ENCODE results near the gene RABGGTA.
"Not testable (repeated sequence)": the region's sequence is repeated elsewhere in the genome, so short reads cannot be mapped to it uniquely, and the experiment has no call there.

RABGGTA gene

DNA sequence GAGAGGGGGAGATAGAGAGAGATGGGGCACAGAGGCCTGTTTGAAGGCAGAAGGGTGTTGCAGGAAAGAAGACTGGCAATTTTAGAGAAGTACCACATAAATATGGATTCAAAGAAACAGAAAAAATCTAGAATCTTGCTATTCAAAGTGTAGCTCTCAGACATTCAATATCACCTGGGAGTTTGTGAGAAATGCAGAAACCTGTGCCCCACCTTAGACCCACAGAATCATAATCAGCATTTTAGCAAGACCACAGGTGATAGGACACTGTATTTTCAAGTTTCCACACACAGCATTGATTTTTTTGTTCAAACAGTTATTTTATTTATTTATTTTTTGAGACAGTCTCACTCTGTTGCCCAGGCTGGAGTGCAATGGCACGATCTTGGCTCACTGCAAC lies 42.5 kb downstream of the RABGGTA start:
- H3K27me3 ChIP-seq (ENCODE audit: insufficient read depth, poor library complexity, severe bottlenecking) = no peaks in the 10 kb centered on the region
- H3K4me3 ChIP-seq (replicated peaks; ENCODE audit: insufficient read depth, low read length) = no peak overlapping the region
- TF ChIP-seq, protein P1, sequence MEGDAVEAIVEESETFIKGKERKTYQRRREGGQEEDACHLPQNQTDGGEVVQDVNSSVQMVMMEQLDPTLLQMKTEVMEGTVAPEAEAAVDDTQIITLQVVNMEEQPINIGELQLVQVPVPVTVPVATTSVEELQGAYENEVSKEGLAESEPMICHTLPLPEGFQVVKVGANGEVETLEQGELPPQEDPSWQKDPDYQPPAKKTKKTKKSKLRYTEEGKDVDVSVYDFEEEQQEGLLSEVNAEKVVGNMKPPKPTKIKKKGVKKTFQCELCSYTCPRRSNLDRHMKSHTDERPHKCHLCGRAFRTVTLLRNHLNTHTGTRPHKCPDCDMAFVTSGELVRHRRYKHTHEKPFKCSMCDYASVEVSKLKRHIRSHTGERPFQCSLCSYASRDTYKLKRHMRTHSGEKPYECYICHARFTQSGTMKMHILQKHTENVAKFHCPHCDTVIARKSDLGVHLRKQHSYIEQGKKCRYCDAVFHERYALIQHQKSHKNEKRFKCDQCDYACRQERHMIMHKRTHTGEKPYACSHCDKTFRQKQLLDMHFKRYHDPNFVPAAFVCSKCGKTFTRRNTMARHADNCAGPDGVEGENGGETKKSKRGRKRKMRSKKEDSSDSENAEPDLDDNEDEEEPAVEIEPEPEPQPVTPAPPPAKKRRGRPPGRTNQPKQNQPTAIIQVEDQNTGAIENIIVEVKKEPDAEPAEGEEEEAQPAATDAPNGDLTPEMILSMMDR (IDR thresholded peaks at IDR 0.05; ENCODE audit: insufficient read depth, low read length) = no peak
- TF ChIP-seq POLR2AphosphoS5 (IDR thresholded peaks at IDR 0.05; ENCODE audit: low read depth) = no peak
- TF ChIP-seq, protein P2, sequence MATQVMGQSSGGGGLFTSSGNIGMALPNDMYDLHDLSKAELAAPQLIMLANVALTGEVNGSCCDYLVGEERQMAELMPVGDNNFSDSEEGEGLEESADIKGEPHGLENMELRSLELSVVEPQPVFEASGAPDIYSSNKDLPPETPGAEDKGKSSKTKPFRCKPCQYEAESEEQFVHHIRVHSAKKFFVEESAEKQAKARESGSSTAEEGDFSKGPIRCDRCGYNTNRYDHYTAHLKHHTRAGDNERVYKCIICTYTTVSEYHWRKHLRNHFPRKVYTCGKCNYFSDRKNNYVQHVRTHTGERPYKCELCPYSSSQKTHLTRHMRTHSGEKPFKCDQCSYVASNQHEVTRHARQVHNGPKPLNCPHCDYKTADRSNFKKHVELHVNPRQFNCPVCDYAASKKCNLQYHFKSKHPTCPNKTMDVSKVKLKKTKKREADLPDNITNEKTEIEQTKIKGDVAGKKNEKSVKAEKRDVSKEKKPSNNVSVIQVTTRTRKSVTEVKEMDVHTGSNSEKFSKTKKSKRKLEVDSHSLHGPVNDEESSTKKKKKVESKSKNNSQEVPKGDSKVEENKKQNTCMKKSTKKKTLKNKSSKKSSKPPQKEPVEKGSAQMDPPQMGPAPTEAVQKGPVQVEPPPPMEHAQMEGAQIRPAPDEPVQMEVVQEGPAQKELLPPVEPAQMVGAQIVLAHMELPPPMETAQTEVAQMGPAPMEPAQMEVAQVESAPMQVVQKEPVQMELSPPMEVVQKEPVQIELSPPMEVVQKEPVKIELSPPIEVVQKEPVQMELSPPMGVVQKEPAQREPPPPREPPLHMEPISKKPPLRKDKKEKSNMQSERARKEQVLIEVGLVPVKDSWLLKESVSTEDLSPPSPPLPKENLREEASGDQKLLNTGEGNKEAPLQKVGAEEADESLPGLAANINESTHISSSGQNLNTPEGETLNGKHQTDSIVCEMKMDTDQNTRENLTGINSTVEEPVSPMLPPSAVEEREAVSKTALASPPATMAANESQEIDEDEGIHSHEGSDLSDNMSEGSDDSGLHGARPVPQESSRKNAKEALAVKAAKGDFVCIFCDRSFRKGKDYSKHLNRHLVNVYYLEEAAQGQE (IDR thresholded peaks at IDR 0.05; ENCODE audit: insufficient replicate concordance, low read depth) = no peak
- TF ChIP-seq GABPA (IDR thresholded peaks at IDR 0.05; ENCODE audit: low read depth) = no peak
- no peak for TF ChIP-seq SPI1 (IDR thresholded peaks at IDR 0.05; ENCODE audit: borderline replicate concordance, low read depth)
- DNase-seq (ENCODE audit: low read depth in 1 of 2, low spot score in 1 of 2) = no peak
- H3K27ac ChIP-seq (replicated peaks) = no peak overlapping the region

DNA sequence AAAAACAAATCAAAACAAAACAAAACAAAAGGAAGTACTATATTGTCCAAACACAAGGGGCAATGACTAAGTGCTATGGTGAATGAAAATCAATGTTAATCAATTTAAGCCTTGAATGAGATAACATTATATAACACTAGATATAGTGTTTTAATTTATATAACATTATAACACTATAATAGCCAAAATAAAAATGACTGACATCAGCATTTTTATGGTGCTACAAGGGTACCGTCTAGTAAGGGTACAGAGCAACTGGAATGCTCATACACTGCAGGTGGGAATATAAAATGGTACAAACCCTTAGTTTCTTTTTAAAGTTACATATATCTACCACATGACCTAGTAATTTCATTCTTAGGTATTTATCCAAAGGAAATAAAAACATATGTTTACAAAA lies 44.9 kb downstream of the RABGGTA start:
- H3K27ac ChIP-seq (replicated peaks) = no peak overlapping the region
- DNase-seq (ENCODE audit: low read depth in 1 of 2, low spot score in 1 of 2) = no peak

DNA sequence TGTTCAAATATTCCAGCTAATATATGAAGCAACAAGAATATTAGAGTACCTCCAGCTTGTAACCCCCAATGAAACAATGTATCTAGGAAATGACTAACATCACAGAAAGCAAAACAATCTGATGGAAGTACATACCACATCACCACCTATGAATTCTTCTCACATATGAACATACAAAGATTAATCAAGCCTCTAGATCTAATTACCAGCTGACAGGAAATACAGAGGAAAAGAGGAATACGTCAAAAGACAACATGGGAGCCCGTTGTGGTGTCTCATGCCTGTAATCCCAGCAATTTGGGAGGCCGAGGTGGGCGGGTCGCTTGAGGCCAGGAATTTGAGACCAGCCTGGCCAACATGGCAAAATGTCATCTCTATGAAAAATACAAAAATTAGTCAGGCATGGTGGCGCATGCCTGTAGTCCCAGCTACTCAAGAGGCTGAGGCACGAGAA lies 46.8 kb downstream of the RABGGTA start:
- Histone ChIP-seq H3K27me3 (ENCODE audit: insufficient read depth, poor library complexity, severe bottlenecking) (no peaks in the 10 kb centered on the region), H3K4me3 (replicated peaks; ENCODE audit: insufficient read depth, low read length) (no peak overlapping the region), H3K27ac (replicated peaks) (no peak overlapping the region)
- no peak for TF ChIP-seq GABPA (IDR thresholded peaks at IDR 0.05; ENCODE audit: low read depth)
- TF ChIP-seq, protein P1 (IDR thresholded peaks at IDR 0.05; ENCODE audit: insufficient read depth, low read length) = no peak
- DNase-seq (ENCODE audit: low read depth in 1 of 2, low spot score in 1 of 2) = no peak

More for the DNA sequence above, 44.9 kb downstream of the RABGGTA start:
- Histone ChIP-seq H3K27me3 (ENCODE audit: insufficient read depth, poor library complexity, severe bottlenecking) (no peaks in the 10 kb centered on the region), H3K4me3 (replicated peaks; ENCODE audit: insufficient read depth, low read length) (no peak overlapping the region)
- TF ChIP-seq POLR2AphosphoS5 (IDR thresholded peaks at IDR 0.05; ENCODE audit: low read depth) (no peak), SPI1 (IDR thresholded peaks at IDR 0.05; ENCODE audit: borderline replicate concordance, low read depth) (no peak), GABPA (IDR thresholded peaks at IDR 0.05; ENCODE audit: low read depth) (no peak)
- TF ChIP-seq, protein P2 (IDR thresholded peaks at IDR 0.05; ENCODE audit: insufficient replicate concordance, low read depth) = no peak
- TF ChIP-seq, protein P1 (IDR thresholded peaks at IDR 0.05; ENCODE audit: insufficient read depth, low read length) = no peak

DNA sequence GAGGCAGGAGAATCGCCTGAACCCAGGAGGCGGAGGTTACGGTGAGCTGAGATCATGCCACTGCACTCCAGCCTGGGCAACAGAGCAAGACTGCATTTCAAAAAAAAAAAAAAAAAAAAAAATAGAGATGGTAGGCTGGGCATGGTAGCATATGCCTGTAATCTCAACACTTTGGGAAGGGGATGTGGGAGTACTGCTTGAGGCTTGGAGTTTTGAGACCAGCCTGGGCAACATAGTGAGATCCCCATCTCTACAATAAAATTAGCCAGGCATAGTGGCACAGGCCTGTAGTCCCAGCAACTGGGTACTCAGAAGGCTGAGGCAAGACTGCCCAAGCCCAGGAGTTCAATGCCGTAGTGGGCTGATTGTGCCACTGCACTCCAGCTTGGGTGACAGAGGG lies 48.4 kb downstream of the RABGGTA start:
- not testable (repeated sequence) for DNase-seq (ENCODE audit: low read depth in 1 of 2, low spot score in 1 of 2); H3K27ac ChIP-seq (replicated peaks); H3K27me3 ChIP-seq (ENCODE audit: insufficient read depth, poor library complexity, severe bottlenecking); H3K4me3 ChIP-seq (replicated peaks; ENCODE audit: insufficient read depth, low read length)
